ENCODE data around the gene APBA1.

Gene APBA1

GRCh38 chr9:69577123-69577522 is 95.0 kb downstream of the APBA1 start:
- TF ChIP-seq CTCF (IDR thresholded peaks at IDR 0.05; ENCODE audit: control insufficient read depth, extremely low read depth, insufficient read depth): no peak

GRCh38 chr9:69574057-69574456 is 98.1 kb downstream of the APBA1 start:
- DNase-seq (ENCODE audit: low read depth): no peak
- H3K4me3 ChIP-seq (ENCODE audit: low read depth, low read length): no peak overlapping the region
- TF ChIP-seq CTCF (IDR thresholded peaks at IDR 0.05; ENCODE audit: control insufficient read depth, extremely low read depth, insufficient read depth): no peak

More at GRCh38 chr9:69577123-69577522, 95.0 kb downstream of the APBA1 start:
- no peak for DNase-seq (ENCODE audit: low read depth)
- no peak overlapping the region for H3K4me3 ChIP-seq (ENCODE audit: low read depth, low read length)

GRCh38 chr9:69573651-69574050 is 98.5 kb downstream of the APBA1 start:
- DNase-seq (ENCODE audit: low read depth): no peak
- no peak overlapping the region for H3K4me3 ChIP-seq (ENCODE audit: low read depth, low read length)
- no peak for TF ChIP-seq CTCF (IDR thresholded peaks at IDR 0.05; ENCODE audit: control insufficient read depth, extremely low read depth, insufficient read depth)

GRCh38 chr9:69572611-69573010 is 99.6 kb downstream of the APBA1 start:
- TF ChIP-seq CTCF (IDR thresholded peaks at IDR 0.05; ENCODE audit: control insufficient read depth, extremely low read depth, insufficient read depth): no peak
- DNase-seq (ENCODE audit: low read depth): no peak
- no peak overlapping the region for H3K4me3 ChIP-seq (ENCODE audit: low read depth, low read length)

- DNase-seq (ENCODE audit: low read depth): no peak
- H3K4me3 ChIP-seq (ENCODE audit: low read depth, low read length): no peak overlapping the region
- TF ChIP-seq CTCF (IDR thresholded peaks at IDR 0.05; ENCODE audit: control insufficient read depth, extremely low read depth, insufficient read depth): no peak
Observed at GRCh38 chr9:69571032-69571431, 101.1 kb downstream of the APBA1 start.

GRCh38 chr9:69569738-69570451 is 102.3 kb downstream of the APBA1 start:
- H3K4me3 ChIP-seq (ENCODE audit: low read depth, low read length): no peak overlapping the region
- DNase-seq (ENCODE audit: low read depth): no peak
- TF ChIP-seq CTCF (IDR thresholded peaks at IDR 0.05; ENCODE audit: control insufficient read depth, extremely low read depth, insufficient read depth): no peak

- DNase-seq (ENCODE audit: low read depth): peak; percentile 84
- TF ChIP-seq CTCF (IDR thresholded peaks at IDR 0.05; ENCODE audit: control insufficient read depth, extremely low read depth, insufficient read depth): no peak
- no peak overlapping the region for H3K4me3 ChIP-seq (ENCODE audit: low read depth, low read length)
Observed at GRCh38 chr9:69564557-69564956, 107.6 kb downstream of the APBA1 start.

Measured in LNCaP clone FGC (cell line).